ENCODE data around the gene ARHGAP15. TPM values are rescaled to one million over a fixed set of nuclear protein-coding genes. Genes with fewer than 3 reads are reported as not detected.

ARHGAP15 gene
- total and polyA plus RNA-seq, 2 experiments from 2014 or later, result 0.26 TPM; not detected in 1

GRCh38 chr2:143294068-143294467 lies 164.8 kb downstream of the ARHGAP15 start:
- Histone ChIP-seq H3K4me1 (ENCODE audit: insufficient read depth) (0 out of 2 replicates have a peak, but pooled peaks cover 10% of the 10 kb centered on the region), H3F3A (replicated peaks; ENCODE audit: low read depth) (no peaks in the 10 kb centered on the region), H3K4me3 (no peak overlapping the region), H3K4me2 (no peak overlapping the region), H3K79me2 (replicated peaks; ENCODE audit: insufficient read depth) (no peaks in the 10 kb centered on the region), H3K27ac (ENCODE audit: low read depth) (no peak overlapping the region), H3K36me3 (ENCODE audit: insufficient read depth) (no peaks in the 10 kb centered on the region), H3K9me2 (ENCODE audit: insufficient read depth) (no peaks in the 10 kb centered on the region), H3K27me3 (ENCODE audit: insufficient read depth) (no peaks in the 10 kb centered on the region), H4K20me1 (replicated peaks; ENCODE audit: insufficient read depth) (no peaks in the 10 kb centered on the region), H2AFZ (no peak overlapping the region)
- ATAC-seq, result no peak
- Mint-ChIP-seq H3K36me3 (ENCODE audit: low read depth) (no peaks in the 10 kb centered on the region), H3K27me3 (ENCODE audit: insufficient read depth, low read depth, poor library complexity) (no peaks in the 10 kb centered on the region), H3K4me3 (no peak overlapping the region), H3K9me3 (no peaks in the 10 kb centered on the region), H3K4me1 (peaks cover 12% of the 10 kb centered on the region), H3K27ac (no peak overlapping the region)
- TF ChIP-seq POLR2AphosphoS5 (IDR thresholded peaks at IDR 0.05; ENCODE audit: low read depth), result no peak
- no peak for TF ChIP-seq NANOG (IDR thresholded peaks at IDR 0.05; ENCODE audit: borderline replicate concordance)
- no peak for DNase-seq (ENCODE audit: low spot score)

- Histone ChIP-seq H3K27ac (ENCODE audit: low read depth) (no peak overlapping the region), H2AFZ (no peak overlapping the region), H3K4me2 (no peak overlapping the region; the same call in 1 of the 2 replicates), H4K20me1 (replicated peaks; ENCODE audit: insufficient read depth) (no peaks in the 10 kb centered on the region), H3K4me3 (no peak overlapping the region), H3K79me2 (replicated peaks; ENCODE audit: insufficient read depth) (no peaks in the 10 kb centered on the region), H3K9me2 (ENCODE audit: insufficient read depth) (no peaks in the 10 kb centered on the region), H3F3A (replicated peaks; ENCODE audit: low read depth) (no peaks in the 10 kb centered on the region), H3K36me3 (ENCODE audit: insufficient read depth) (no peaks in the 10 kb centered on the region), H3K27me3 (ENCODE audit: insufficient read depth) (no peaks in the 10 kb centered on the region), H3K4me1 (ENCODE audit: insufficient read depth) (0 out of 2 replicates have a peak, but pooled peaks cover 10% of the 10 kb centered on the region)
- DNase-seq (ENCODE audit: low spot score), result peak; percentile 7
- Mint-ChIP-seq H3K4me3 (no peak overlapping the region), H3K4me1 (peaks cover 9% of the 10 kb centered on the region; the same call in 2 of the 3 replicates), H3K27ac (no peak overlapping the region), H3K9me3 (no peaks in the 10 kb centered on the region), H3K27me3 (ENCODE audit: insufficient read depth, low read depth, poor library complexity) (no peaks in the 10 kb centered on the region), H3K36me3 (ENCODE audit: low read depth) (no peaks in the 10 kb centered on the region)
- peak; percentile 54 for ATAC-seq
- TF ChIP-seq REST (IDR thresholded peaks at IDR 0.05; ENCODE audit: unreplicated experiment) (no peak), EZH2phosphoT487 (IDR thresholded peaks at IDR 0.05; ENCODE audit: unreplicated experiment) (no peak), EZH2 (IDR thresholded peaks at IDR 0.05; ENCODE audit: low read depth, unreplicated experiment) (no peak), CREB1 (CRISPR knock-in tag; IDR thresholded peaks at IDR 0.05; ENCODE audit: low read depth) (no peak), NANOG (IDR thresholded peaks at IDR 0.05; ENCODE audit: borderline replicate concordance) (no peak), CTCF (conservative IDR thresholded peaks at IDR 0.05; ENCODE audit: low read depth in 2 of 2) (no peak), STAT1 (IDR thresholded peaks at IDR 0.05; ENCODE audit: unreplicated experiment) (no peak), JUNB (IDR thresholded peaks at IDR 0.05; ENCODE audit: unreplicated experiment) (no peak), ZNF462 (CRISPR knock-in tag; IDR thresholded peaks at IDR 0.05) (no peak)
Measured at GRCh38 chr2:143296089-143296488, 166.9 kb downstream of the ARHGAP15 start.

All from GM23338 (cell line).